Measurements from ENCODE around the gene A2ML1.

DNA sequence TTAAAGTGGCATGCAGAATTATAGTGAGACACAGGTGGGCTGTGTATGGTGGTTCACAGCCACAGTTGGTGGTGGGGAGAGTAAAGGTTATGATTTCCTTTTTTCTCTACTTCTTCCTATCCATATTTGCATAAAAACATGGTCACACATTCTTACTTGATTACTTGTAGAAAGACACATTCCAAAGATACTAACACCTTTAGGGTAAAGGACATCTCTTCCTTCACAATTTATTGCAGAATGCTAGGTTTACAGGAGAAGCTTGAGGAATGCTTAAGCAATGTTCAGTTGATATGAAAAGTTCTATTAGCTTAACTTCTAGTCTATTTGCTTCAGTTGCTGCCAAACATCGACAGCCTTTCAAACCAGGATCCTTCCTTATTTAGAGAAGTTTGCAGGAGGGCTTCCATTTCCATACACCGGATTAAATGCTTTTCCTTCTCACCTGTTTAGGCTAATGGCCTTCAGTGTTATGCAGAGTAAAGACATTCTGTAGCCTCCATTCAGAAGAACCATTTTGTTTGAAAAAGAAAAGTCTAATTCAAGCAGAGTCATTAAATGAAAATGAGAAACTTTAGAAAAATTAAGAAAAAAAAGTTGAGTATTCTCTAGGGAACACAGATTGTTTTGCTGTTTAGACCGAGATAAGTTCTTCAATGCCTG is 89.3 kb downstream of the A2ML1 start:
- TF ChIP-seq POLR2A (IDR thresholded peaks at IDR 0.05), result no peak
- TF ChIP-seq, protein P1, sequence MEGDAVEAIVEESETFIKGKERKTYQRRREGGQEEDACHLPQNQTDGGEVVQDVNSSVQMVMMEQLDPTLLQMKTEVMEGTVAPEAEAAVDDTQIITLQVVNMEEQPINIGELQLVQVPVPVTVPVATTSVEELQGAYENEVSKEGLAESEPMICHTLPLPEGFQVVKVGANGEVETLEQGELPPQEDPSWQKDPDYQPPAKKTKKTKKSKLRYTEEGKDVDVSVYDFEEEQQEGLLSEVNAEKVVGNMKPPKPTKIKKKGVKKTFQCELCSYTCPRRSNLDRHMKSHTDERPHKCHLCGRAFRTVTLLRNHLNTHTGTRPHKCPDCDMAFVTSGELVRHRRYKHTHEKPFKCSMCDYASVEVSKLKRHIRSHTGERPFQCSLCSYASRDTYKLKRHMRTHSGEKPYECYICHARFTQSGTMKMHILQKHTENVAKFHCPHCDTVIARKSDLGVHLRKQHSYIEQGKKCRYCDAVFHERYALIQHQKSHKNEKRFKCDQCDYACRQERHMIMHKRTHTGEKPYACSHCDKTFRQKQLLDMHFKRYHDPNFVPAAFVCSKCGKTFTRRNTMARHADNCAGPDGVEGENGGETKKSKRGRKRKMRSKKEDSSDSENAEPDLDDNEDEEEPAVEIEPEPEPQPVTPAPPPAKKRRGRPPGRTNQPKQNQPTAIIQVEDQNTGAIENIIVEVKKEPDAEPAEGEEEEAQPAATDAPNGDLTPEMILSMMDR (IDR thresholded peaks at IDR 0.05), result no peak
